Mesodermal cell (in vitro differentiated cells): ENCODE measurements around the gene RNF157.

Experiments
- H3K27ac ChIP-seq: 2 replicates; pipeline ENCODE4 v1.7.0; 2013; ENCODE audit warnings: mild to moderate bottlenecking, low read depth, low read length, moderate library complexity; ENCODE audit not compliant: severe bottlenecking
- H3K36me3 ChIP-seq: 2 replicates; pipeline ENCODE4 v1.7.1; 2013; ENCODE audit warnings: mild to moderate bottlenecking, low read length, moderate library complexity; ENCODE audit not compliant: control insufficient read depth, insufficient read depth
- H3K4me1 ChIP-seq: one replicate; pipeline ENCODE4 v1.7.1; 2013; ENCODE audit warnings: mild to moderate bottlenecking, low read length; ENCODE audit not compliant: insufficient read depth, control insufficient read depth, poor library complexity, severe bottlenecking
- H3K4me3 ChIP-seq: 2 replicates; pipeline ENCODE4 v1.7.0; 2013; ENCODE audit warnings: low read length, control low read depth, mild to moderate bottlenecking; ENCODE audit not compliant: insufficient read depth, poor library complexity, severe bottlenecking; ENCODE audit errors: extremely low read depth
- H3K9me3 ChIP-seq: 2 replicates; pipeline ENCODE4 v1.7.1; 2013; ENCODE audit warnings: mild to moderate bottlenecking, low read length, moderate library complexity; ENCODE audit not compliant: control insufficient read depth
- WGBS, 2 experiments: methylation state at CpG; one replicate each; pipeline ENCODE4 v1.1.5; 2013; ENCODE audit warnings: missing lambda C conversion rate in 2 of 2; ENCODE audit not compliant: insufficient coverage in 2 of 2; 5-methylcytosine and 5-hydroxymethylcytosine counted together

The RNF157 gene

GRCh38 chr17:76153640-76154039, 86.7 kb downstream of the RNF157 start:
- WGBS, 2 experiments: 84 to 87% methylated on average over 5 of the region's 5 CpGs
- no peak overlapping the region for H3K4me3 ChIP-seq
- H3K9me3 ChIP-seq: no peaks in the 10 kb centered on the region
- H3K27ac ChIP-seq: no peak overlapping the region
- H3K36me3 ChIP-seq: no peaks in the 10 kb centered on the region
- H3K4me1 ChIP-seq: no peaks in the 10 kb centered on the region

- Histone ChIP-seq H3K9me3 (no peaks in the 10 kb centered on the region), H3K27ac (no peak overlapping the region), H3K4me1 (no peaks in the 10 kb centered on the region), H3K36me3 (no peaks in the 10 kb centered on the region), H3K4me3 (no peak overlapping the region)
- WGBS, 2 experiments: 80 to 86% methylated on average over 8 to 9 of the region's 9 CpGs
Observed at GRCh38 chr17:76153202-76153601, 87.1 kb downstream of the RNF157 start.

GRCh38 chr17:76152591-76152990, 87.7 kb downstream of the RNF157 start:
- H3K4me1 ChIP-seq: no peaks in the 10 kb centered on the region
- no peaks in the 10 kb centered on the region for H3K9me3 ChIP-seq
- 92 to 93% methylated on average over 7 of the region's 7 CpGs for WGBS, 2 experiments
- no peak overlapping the region for H3K4me3 ChIP-seq
- no peak overlapping the region for H3K27ac ChIP-seq
- no peaks in the 10 kb centered on the region for H3K36me3 ChIP-seq

GRCh38 chr17:76151896-76152454, 88.3 kb downstream of the RNF157 start:
- no peaks in the 10 kb centered on the region for H3K4me1 ChIP-seq
- no peaks in the 10 kb centered on the region for H3K9me3 ChIP-seq
- H3K27ac ChIP-seq: no peak overlapping the region
- 92 to 94% methylated on average over 3 to 6 of the region's 8 CpGs for WGBS, 2 experiments
- H3K36me3 ChIP-seq: no peaks in the 10 kb centered on the region
- no peak overlapping the region for H3K4me3 ChIP-seq

GRCh38 chr17:76150712-76151622, 89.3 kb downstream of the RNF157 start:
- no peaks in the 10 kb centered on the region for H3K9me3 ChIP-seq
- WGBS, 2 experiments: 95% methylated on average over 16 to 21 of the region's 23 CpGs
- no peaks in the 10 kb centered on the region for H3K4me1 ChIP-seq
- no peaks in the 10 kb centered on the region for H3K36me3 ChIP-seq
- H3K27ac ChIP-seq: no peak overlapping the region
- H3K4me3 ChIP-seq: no peak overlapping the region

GRCh38 chr17:76149214-76149613, 91.1 kb downstream of the RNF157 start:
- Histone ChIP-seq H3K9me3 (no peaks in the 10 kb centered on the region), H3K4me1 (no peaks in the 10 kb centered on the region), H3K36me3 (no peaks in the 10 kb centered on the region), H3K4me3 (no peak overlapping the region), H3K27ac (no peak overlapping the region)
- 92 to 95% methylated on average over 10 of the region's 10 CpGs for WGBS, 2 experiments

- WGBS, 2 experiments: 80 to 100% methylated on average over 1 of the region's 1 CpG
- Histone ChIP-seq H3K36me3 (no peaks in the 10 kb centered on the region), H3K4me3 (no peak overlapping the region), H3K4me1 (no peaks in the 10 kb centered on the region), H3K27ac (no peak overlapping the region), H3K9me3 (no peaks in the 10 kb centered on the region)
Observed at GRCh38 chr17:76148015-76148326, 92.3 kb downstream of the RNF157 start.

- no peaks in the 10 kb centered on the region for H3K36me3 ChIP-seq
- no peak overlapping the region for H3K27ac ChIP-seq
- no peaks in the 10 kb centered on the region for H3K9me3 ChIP-seq
- no peak overlapping the region for H3K4me3 ChIP-seq
- WGBS, 2 experiments: 79 to 94% methylated on average over 6 to 7 of the region's 13 CpGs
- peaks cover 3% of the 10 kb centered on the region for H3K4me1 ChIP-seq
Observed at GRCh38 chr17:76147211-76148014, 92.9 kb downstream of the RNF157 start.

GRCh38 chr17:76146053-76146851, 94.0 kb downstream of the RNF157 start:
- Histone ChIP-seq H3K9me3 (no peaks in the 10 kb centered on the region), H3K4me3 (no peak overlapping the region), H3K27ac (no peak overlapping the region), H3K4me1 (peaks cover 11% of the 10 kb centered on the region), H3K36me3 (no peaks in the 10 kb centered on the region)
- 94 to 95% methylated on average over 22 of the region's 22 CpGs for WGBS, 2 experiments
